ENCODE measurements around the gene GATB.

The GATB gene

DNA sequence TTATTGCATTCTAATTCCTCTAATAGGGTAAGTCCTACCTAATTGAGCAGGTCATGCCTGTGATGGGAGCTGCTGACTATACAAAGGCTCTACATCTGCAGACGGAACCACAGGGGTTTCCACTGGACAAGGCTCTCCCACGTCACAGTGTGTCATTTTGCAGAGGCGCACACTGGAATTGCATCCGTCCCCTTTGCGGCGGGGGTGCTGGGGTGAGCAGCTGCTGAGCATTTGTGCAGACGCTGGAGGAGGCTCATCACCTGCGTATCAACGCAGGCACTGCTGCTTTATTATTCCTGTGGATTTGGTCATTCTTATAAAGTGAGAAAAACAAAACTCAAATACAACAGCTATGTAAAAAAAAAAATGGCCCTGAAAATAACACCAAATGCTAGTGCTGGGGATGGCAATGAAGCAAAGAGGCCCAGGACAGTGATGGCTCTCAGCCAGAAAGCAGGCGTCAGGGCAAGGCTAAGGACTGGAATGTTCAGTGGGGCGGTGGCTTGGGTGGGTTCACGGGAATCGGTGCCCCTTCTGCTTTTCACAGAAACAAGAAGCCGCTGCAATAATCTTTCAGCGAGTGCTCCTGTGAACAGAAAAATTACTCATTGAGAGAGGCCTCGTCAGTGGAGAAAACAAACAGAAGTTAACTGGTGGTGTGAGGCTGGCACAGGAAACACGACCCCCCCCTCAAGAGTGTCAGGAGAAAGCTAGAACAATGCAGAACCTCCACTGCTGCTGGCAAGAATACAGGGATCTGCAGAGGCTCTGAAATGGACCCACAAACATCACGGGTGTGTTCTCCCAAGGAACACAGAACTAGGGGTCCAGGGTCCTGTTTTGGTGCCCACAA, 67.8 kb downstream of the GATB start:
- DNase-seq, result no peak

GRCh38 chr4:151692443-151692782, 68.4 kb downstream of the GATB start:
- DNase-seq, result no peak

- no peak for DNase-seq
These were observed 69.0 kb downstream of the GATB start for GRCh38 chr4:151691639-151692442.

DNA sequence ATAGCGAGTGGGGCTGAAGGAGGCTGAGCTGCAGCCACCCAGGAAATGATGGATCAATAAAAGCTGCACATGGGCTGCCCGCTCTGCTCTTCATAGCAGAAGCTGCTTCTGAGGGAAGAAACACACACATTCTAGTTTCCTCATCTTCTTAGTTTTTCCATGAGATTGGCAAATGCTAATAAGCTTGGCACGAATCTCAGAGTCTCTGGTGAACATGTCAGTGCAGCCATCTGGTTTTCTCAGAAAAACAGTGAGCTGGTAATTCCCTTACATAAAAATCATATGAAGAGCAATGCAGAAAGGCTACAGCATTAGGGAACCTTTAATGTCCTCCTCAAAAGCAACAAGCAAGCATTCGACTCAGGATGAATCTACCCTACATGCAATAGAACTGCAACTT, 69.9 kb downstream of the GATB start:
- DNase-seq, result no peak

DNA sequence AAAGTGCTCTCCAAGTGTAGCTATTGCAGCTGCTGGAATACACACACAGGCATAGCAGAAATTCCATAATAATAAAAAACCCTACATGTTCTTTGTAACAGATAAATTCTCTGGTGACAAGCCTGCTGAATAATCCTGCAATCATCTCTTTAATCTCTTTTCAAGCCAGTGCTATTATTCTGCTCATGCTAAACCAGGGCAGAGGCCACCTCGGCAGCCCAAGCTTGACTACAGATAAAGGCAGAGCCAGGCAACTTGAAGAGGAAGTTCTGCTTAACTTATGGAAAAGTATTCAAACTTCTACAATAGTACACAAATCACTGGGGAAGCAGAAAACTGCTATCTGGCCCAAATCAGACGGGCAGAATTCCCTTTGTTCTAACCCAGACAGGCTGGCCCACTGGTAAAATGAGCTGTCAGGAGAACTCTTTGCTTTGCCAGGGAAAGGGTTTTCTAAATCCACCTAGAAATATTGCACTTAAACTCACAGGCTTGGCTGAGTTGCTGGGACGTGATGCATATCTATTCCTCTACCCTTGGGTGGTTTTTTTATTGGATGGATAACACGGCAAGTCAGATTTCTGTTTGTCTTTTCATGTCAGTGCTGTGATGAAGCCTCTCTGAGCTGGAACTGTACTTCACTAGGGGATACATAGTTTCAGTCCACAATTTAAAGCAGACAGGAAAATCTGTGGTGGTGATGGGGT, 70.5 kb downstream of the GATB start:
- no peak for DNase-seq

DNA sequence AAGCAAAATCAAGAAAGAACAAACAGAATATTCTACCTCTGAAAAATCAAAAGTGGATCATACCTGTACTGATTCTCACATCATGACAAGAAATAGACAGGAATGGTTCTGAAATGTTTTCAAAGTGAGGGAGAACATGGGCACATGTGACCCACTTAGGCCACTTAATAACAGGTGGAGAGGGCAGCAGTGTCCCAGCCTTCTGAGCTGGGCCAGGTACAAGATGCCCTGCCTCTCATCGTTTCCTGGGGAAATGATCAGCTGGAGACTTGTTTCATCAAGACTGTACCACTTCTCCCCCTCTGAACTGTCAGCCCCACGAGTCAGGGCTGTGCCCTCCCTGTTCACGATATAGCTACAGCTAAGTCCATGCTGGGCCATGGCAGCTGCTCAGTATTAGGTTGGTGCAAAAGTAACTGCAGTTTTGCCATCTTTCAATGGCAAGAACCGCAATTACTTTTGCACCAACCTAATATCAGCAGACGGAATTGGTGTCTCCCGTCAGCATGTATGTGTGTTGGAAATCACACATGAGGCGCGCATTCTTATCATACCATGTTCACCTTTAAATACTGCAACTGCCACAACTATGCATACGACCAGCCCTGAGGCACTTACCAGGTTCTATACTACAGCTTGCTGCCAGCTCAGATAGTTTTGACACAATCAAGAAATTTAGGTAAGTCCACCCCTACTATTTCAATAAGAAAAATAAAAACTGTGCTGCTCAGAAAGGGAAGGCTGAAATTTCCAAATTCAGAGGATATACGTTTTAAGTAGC, 71.4 kb downstream of the GATB start:
- no peak for DNase-seq

DNA sequence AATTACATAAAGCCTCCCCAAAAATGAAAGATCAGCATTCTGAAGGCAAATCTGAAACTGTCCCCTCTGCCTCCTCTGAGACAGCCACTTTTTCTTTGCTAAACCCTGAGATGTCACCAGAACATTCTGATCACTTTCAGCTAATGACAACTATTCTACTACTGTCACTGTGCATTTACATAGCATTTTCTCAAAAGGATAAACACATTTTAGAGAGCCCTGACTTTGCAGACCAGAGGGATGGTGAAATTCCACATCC, 72.1 kb downstream of the GATB start:
- DNase-seq, result no peak

GRCh38 chr4:151688003-151688784, 72.6 kb downstream of the GATB start:
- no peak for DNase-seq

GRCh38 chr4:151687021-151687640, 73.7 kb downstream of the GATB start:
- DNase-seq, result no peak

- DNase-seq, result no peak
These were observed 75.5 kb downstream of the GATB start for GRCh38 chr4:151685303-151685702.

DNA sequence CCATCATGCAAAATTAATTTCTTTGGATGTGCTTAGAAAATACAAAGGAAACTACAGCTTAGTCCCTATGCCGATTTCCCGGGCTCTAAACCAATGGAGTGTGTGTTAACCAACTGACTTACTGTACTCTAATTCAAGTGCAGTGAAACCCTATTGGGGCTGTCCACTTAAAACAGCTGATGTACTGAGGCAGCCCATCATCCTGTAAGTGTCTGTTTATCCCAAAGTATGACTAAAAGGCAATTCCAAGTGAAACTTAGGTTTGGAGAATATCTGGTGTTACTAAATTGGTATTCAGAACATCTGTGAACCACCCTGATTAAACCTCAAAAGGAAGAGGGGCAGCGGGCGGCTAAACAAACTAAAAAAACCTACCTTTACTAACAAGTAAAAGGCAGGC, 79.7 kb downstream of the GATB start:
- no peak for DNase-seq

DNA sequence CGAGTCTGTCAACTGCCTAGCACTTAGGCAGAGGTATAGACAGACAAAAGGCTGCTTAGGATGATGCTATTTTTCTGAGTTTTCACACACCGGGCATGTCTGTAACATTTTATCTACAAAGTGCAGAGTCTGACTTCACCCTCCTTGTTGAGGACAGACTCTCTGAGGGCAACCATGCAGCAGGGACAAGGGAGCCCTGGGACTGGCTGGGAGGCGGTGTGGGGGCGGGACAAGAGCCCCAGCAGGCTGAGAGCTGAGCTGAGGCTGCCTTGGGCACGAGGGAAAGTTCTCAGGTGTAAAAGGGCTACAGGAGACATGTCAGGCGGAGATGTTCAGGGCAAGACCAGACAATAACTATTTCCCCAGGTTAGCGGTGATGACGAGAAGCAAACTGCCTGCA, 81.6 kb downstream of the GATB start:
- DNase-seq, result no peak

- DNase-seq, result no peak
These were observed 82.5 kb downstream of the GATB start for GRCh38 chr4:151678048-151678872.

DNA sequence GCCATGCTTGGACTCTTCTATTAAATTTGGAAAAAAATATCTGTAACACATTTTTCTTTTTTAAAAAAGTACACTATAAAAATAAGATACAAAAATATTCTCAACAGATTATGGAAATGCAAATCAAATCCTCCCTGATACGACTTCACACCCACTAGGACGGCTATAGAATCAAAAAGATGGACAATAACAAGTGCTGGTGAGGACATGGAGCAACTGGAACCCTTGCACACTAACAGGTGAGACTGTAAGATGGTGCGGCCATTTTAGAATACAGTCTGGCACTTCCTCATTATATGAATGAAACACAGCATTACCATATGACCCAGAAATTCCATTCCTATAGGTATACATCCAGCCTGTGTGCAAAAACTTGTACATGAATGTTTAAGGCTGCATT, 83.6 kb downstream of the GATB start:
- DNase-seq, result no peak

GRCh38 chr4:151676301-151676700, 84.5 kb downstream of the GATB start:
- DNase-seq, result no peak

GRCh38 chr4:151675411-151675971, 85.3 kb downstream of the GATB start:
- DNase-seq, result no peak

DNA sequence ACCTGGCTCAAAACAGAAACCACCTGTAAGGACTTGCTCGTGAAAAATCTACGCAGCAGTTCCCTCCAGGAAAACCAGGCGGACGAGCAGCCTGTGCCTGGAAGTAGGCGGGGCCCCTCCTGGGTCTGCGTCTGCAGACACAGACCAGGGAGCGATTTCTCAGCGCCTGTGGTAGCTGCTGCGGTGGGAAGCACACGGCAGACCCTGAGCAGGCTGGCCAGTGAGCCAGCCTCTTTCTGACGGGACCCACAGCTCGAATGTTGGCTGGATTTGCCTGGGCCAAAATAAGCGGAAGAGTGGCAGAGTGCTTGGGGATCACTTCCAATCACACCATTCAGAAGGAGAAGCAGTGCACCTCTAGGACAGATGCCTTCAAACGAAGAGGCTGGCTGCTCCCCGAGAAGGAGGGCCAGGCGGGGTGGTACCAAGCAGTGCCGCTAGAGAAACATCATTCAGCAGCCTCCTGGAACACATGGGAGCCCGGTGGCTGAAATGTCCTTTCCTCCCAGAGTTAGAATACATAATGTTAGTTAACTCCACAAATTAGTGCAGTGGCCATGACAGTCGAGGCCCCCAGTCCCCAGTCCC, 85.9 kb downstream of the GATB start:
- DNase-seq, result no peak

GRCh38 chr4:151673908-151674520, 86.8 kb downstream of the GATB start:
- DNase-seq, result no peak

GRCh38 chr4:151672996-151673395, 87.8 kb downstream of the GATB start:
- DNase-seq, result no peak

All from CD4-positive, alpha-beta T cell treated with Interleukin-12 subunit alpha and Interleukin-12 subunit beta, for 1 hour (primary cell).